SK-N-SH treated with all-trans-retinoic acid at 6 μM for 48 hours (cell line): Measurements from ENCODE around the gene SART1.

Source experiments
- GLIS3 ChIP-seq: fragments of 250-450 bp; sonication (Bioruptor Pico); IDR thresholded peaks from 2 replicates; pipeline ENCODE4 v1.5.0; 2020; ENCODE audit warnings: mild to moderate bottlenecking, moderate library complexity
- TCF4 ChIP-seq: fragments of 250-450 bp; sonication (Bioruptor Pico); IDR thresholded peaks from 2 replicates; pipeline ENCODE4 v1.8.0; 2021; ENCODE audit warnings: mild to moderate bottlenecking, moderate library complexity, borderline replicate concordance
- ZC3H10 ChIP-seq: fragments of 250-450 bp; sonication (Bioruptor Pico); IDR thresholded peaks from 2 replicates; pipeline ENCODE4 v1.5.1; 2021; ENCODE audit warnings: mild to moderate bottlenecking, moderate library complexity
- ZFP3 ChIP-seq: fragments of 250-450 bp; sonication (Bioruptor Pico); IDR thresholded peaks from 2 replicates; pipeline ENCODE4 v1.5.0; 2020; ENCODE audit warnings: mild to moderate bottlenecking, moderate library complexity

DNA sequence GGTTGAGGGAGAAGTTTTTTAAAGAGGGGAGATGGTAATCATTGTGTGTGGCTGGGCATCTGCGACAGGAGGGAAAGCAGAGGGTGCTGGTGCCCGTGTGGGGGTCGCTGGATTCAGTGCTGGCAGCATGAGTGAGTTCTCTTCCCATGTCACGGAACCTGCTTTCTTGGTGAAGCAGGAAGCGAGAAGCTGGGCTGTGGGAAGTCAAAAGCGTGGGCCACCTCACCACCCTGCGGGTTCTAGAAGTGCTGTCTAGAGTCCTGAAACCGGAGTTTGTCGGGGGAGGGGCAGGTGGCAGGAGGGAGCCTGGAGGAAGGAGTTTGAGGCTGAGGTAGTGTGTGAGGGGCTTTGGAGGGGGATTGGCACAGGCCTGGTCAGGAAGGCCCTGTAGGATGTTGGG, 14.2 kb downstream of the SART1 start:
- no peak for TF ChIP-seq GLIS3 (CRISPR knock-in tag)
- TF ChIP-seq ZC3H10 (CRISPR knock-in tag): no peak
- TF ChIP-seq TCF4 (CRISPR knock-in tag): no peak
- no peak for TF ChIP-seq ZFP3 (CRISPR knock-in tag)
